DMS114 treated with DMSO at 0.1 percent for 48 hours (cell line): ENCODE measurements around the gene ERMAP.
"Not testable (repeated sequence)": the region's sequence is repeated elsewhere in the genome, so short reads cannot be mapped to it uniquely, and the experiment has no call there.

Experiments used
- DNase-seq: peaks from one replicate; lab custom pipeline; 2025; ENCODE audit not compliant: unreplicated experiment; lab: John Stamatoyannopoulos, UW

The ERMAP gene

GRCh38 chr1:42869751-42870150 is 52.8 kb downstream of the ERMAP start:
- DNase-seq, result not testable (repeated sequence)

- not testable (repeated sequence) for DNase-seq
Observed at GRCh38 chr1:42873108-42873507, 56.2 kb downstream of the ERMAP start.

- no peak for DNase-seq
Observed at GRCh38 chr1:42873670-42874069, 56.7 kb downstream of the ERMAP start.

GRCh38 chr1:42876009-42876408 is 59.1 kb downstream of the ERMAP start:
- DNase-seq, result no peak

- no peak for DNase-seq
Observed at GRCh38 chr1:42877380-42877779, 60.5 kb downstream of the ERMAP start.

- no peak for DNase-seq
Observed at GRCh38 chr1:42880384-42880783, 63.5 kb downstream of the ERMAP start.

GRCh38 chr1:42886046-42886739 is 69.3 kb downstream of the ERMAP start:
- no peak for DNase-seq

- DNase-seq, result no peak
Observed at GRCh38 chr1:42886800-42887199, 69.9 kb downstream of the ERMAP start.

GRCh38 chr1:42887366-42887765 is 70.4 kb downstream of the ERMAP start:
- no peak for DNase-seq

- no peak for DNase-seq
Observed at GRCh38 chr1:42888013-42888633, 71.2 kb downstream of the ERMAP start.

GRCh38 chr1:42889264-42889663 is 72.3 kb downstream of the ERMAP start:
- DNase-seq, result no peak

GRCh38 chr1:42891465-42892138 is 74.7 kb downstream of the ERMAP start:
- DNase-seq, result no peak
